ENCODE results near the gene SENP1.
"Not testable (repeated sequence)": the region's sequence is repeated elsewhere in the genome, so short reads cannot be mapped to it uniquely, and the experiment has no call there.

SENP1 gene

DNA sequence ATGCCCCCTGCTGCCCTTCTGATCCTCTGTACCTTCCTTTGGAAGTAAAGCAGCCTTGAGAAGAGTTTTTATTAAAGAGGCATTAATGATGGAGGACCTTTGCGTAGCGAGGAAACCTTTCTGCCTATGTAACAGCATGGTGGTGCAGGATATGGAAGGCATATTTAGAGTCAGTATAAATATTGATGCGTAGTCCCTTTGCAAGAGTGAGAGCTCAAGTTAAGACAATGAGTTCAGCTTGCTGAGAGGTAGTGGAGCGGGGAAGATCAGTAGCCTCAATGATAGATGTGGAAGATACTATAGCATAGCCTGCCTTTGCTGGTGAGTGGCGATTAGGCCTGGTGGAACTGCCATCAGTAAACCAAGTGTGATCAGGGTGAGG, 5.4 kb upstream of the SENP1 start:
- H3K23ac ChIP-seq (ENCODE audit: low read length in 2 of 2); H2AFZ ChIP-seq (ENCODE audit: low read depth, low read length); H2BK12ac ChIP-seq (ENCODE audit: low read length in 2 of 2); H2AK5ac ChIP-seq (ENCODE audit: low read length, severe bottlenecking); H3K4me1 ChIP-seq (ENCODE audit: control insufficient read depth, insufficient read depth, low read depth, low read length); H2BK5ac ChIP-seq (ENCODE audit: low read depth, low read length, poor library complexity, severe bottlenecking); H3K27ac ChIP-seq (ENCODE audit: low read length, poor library complexity, severe bottlenecking); H3K4me2 ChIP-seq (ENCODE audit: low read length, poor library complexity, severe bottlenecking); H4K8ac ChIP-seq (ENCODE audit: low read length); H3K79me1 ChIP-seq (replicated peaks; ENCODE audit: low read length, poor library complexity, severe bottlenecking); H4K91ac ChIP-seq (ENCODE audit: low read length); H3K9me3 ChIP-seq (ENCODE audit: control insufficient read depth, low read length); H3K4ac ChIP-seq (ENCODE audit: low read depth in 1 of 2, low read length in 2 of 2); H3K36me3 ChIP-seq (ENCODE audit: control insufficient read depth in 1 of 2, insufficient read depth in 2 of 2, low read depth in 1 of 2, low read length in 2 of 2); DNase-seq; H3K18ac ChIP-seq (ENCODE audit: low read depth in 1 of 2, low read length in 2 of 2); H2BK15ac ChIP-seq (ENCODE audit: low read depth, poor library complexity, severe bottlenecking); H3K4me3 ChIP-seq (ENCODE audit: insufficient read depth in 1 of 2, low read depth in 1 of 2, low read length in 2 of 2); H3K9ac ChIP-seq (ENCODE audit: low read length); H3K14ac ChIP-seq (ENCODE audit: low read length in 2 of 2); H2BK120ac ChIP-seq (ENCODE audit: low read depth, low read length): not testable (repeated sequence)
- peaks cover 7 to 12% of the 10 kb centered on the region in 2 experiments for H3K27me3 ChIP-seq (ENCODE audit: control insufficient read depth in 1 of 2, insufficient read depth in 1 of 2, low read length in 2 of 2)
- 90% methylated on average over 5 of the region's 5 CpGs for WGBS

DNA sequence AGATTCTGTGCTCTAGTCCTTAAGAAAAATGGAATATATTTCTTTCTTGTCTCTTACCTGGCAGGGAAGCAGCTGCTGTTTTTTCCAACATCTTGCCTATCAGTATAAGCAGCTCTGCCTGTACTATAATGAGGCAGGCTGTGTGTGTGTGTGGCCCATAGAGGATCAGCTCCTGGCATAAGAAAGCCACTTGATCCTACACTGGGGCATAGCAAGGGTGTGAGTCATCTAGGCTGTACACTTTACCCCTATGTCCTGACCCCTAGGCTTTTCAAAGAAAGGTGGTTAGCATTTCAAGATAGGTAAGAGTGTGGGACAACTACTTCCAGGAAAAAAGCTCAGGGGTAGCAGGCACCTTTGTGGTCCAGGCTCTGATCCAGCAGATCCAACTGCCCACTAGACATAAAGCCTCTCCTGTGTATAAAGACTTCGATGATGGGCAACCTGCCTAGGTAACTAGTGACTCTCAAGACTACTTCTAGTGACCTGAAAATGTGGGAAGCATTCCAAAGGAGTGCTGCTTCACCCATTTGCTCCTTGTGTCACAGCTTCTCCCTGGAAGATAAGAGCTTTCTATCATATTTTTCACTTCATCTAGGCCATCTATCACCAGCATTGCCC, 4.9 kb upstream of the SENP1 start:
- Histone ChIP-seq H3K27me3 (ENCODE audit: control insufficient read depth in 1 of 2, insufficient read depth in 1 of 2, low read length in 2 of 2) (peaks cover 7 to 12% of the 10 kb centered on the region in 2 experiments), H3K27ac (ENCODE audit: low read length, poor library complexity, severe bottlenecking) (no peak overlapping the region), H2AK5ac (ENCODE audit: low read length, severe bottlenecking) (no peak overlapping the region), H2BK120ac (ENCODE audit: low read depth, low read length) (no peak overlapping the region), H2BK5ac (ENCODE audit: low read depth, low read length, poor library complexity, severe bottlenecking) (no peak overlapping the region), H3K4me1 (ENCODE audit: control insufficient read depth, insufficient read depth, low read depth, low read length) (peaks cover 2% of the 10 kb centered on the region), H3K4me3 (ENCODE audit: insufficient read depth in 1 of 2, low read depth in 1 of 2, low read length in 2 of 2) (no peak overlapping the region), H3K9me3 (ENCODE audit: control insufficient read depth, low read length) (no peaks in the 10 kb centered on the region), H4K8ac (ENCODE audit: low read length) (no peak overlapping the region), H3K23ac (ENCODE audit: low read length in 2 of 2) (no peak overlapping the region), H3K4ac (ENCODE audit: low read depth in 1 of 2, low read length in 2 of 2) (no peak overlapping the region), H2BK12ac (ENCODE audit: low read length in 2 of 2) (no peak overlapping the region), H2BK15ac (ENCODE audit: low read depth, poor library complexity, severe bottlenecking) (no peak overlapping the region), H3K79me1 (replicated peaks; ENCODE audit: low read length, poor library complexity, severe bottlenecking) (no peaks in the 10 kb centered on the region), H2AFZ (ENCODE audit: low read depth, low read length) (no peak overlapping the region), H3K9ac (ENCODE audit: low read length) (no peak overlapping the region), H4K91ac (ENCODE audit: low read length) (no peak overlapping the region), H3K18ac (ENCODE audit: low read depth in 1 of 2, low read length in 2 of 2) (no peak overlapping the region), H3K36me3 (ENCODE audit: control insufficient read depth in 1 of 2, insufficient read depth in 2 of 2, low read depth in 1 of 2, low read length in 2 of 2) (no peaks in the 10 kb centered on the region), H3K14ac (ENCODE audit: low read length in 2 of 2) (no peak overlapping the region), H3K4me2 (ENCODE audit: low read length, poor library complexity, severe bottlenecking) (no peak overlapping the region)
- 77% methylated on average over 1 of the region's 1 CpG for WGBS
- no peak for DNase-seq

DNA sequence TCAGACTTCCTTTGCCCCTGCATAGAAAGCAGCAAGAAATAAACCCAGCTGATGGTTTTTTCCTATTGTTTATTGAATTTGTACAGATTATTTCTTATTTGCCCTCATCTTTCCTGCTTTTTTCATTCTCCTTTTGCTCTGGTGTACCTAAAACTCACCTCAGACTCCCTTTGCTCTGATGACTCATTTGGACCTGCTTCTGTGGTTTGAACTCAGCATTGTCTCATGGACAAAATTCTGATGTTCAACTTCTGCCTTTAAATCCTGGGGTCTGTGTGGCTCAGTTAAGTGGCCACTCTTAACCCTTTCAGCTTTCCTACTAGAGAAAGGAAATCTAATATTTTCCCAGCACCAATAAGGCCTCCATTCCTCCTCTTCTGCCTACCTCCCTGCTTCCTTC, 3.5 kb upstream of the SENP1 start:
- peaks cover 1 to 11% of the 10 kb centered on the region in 2 experiments for H3K27me3 ChIP-seq (ENCODE audit: control insufficient read depth in 1 of 2, insufficient read depth in 1 of 2, low read length in 2 of 2)
- no peak overlapping the region for H3K9ac ChIP-seq (ENCODE audit: low read length)
- no peak overlapping the region for H4K91ac ChIP-seq (ENCODE audit: low read length)
- H3K23ac ChIP-seq (ENCODE audit: low read length in 2 of 2), result no peak overlapping the region
- no peak overlapping the region for H3K27ac ChIP-seq (ENCODE audit: low read length, poor library complexity, severe bottlenecking)
- peaks cover 3% of the 10 kb centered on the region for H3K4me1 ChIP-seq (ENCODE audit: control insufficient read depth, insufficient read depth, low read depth, low read length)
- no peak overlapping the region for H2BK15ac ChIP-seq (ENCODE audit: low read depth, poor library complexity, severe bottlenecking)
- H2AK5ac ChIP-seq (ENCODE audit: low read length, severe bottlenecking), result no peak overlapping the region
- H4K8ac ChIP-seq (ENCODE audit: low read length), result no peak overlapping the region
- H3K14ac ChIP-seq (ENCODE audit: low read length in 2 of 2), result no peak overlapping the region
- no peak for DNase-seq
- H3K79me1 ChIP-seq (replicated peaks; ENCODE audit: low read length, poor library complexity, severe bottlenecking), result no peaks in the 10 kb centered on the region
- no peak overlapping the region for H3K4me3 ChIP-seq (ENCODE audit: insufficient read depth in 1 of 2, low read depth in 1 of 2, low read length in 2 of 2)
- no peaks in the 10 kb centered on the region for H3K9me3 ChIP-seq (ENCODE audit: control insufficient read depth, low read length)
- H3K36me3 ChIP-seq (ENCODE audit: control insufficient read depth in 1 of 2, insufficient read depth in 2 of 2, low read depth in 1 of 2, low read length in 2 of 2), result no peaks in the 10 kb centered on the region
- H2BK120ac ChIP-seq (ENCODE audit: low read depth, low read length), result no peak overlapping the region
- no peak overlapping the region for H3K18ac ChIP-seq (ENCODE audit: low read depth in 1 of 2, low read length in 2 of 2)
- no peak overlapping the region for H2BK12ac ChIP-seq (ENCODE audit: low read length in 2 of 2)
- H2BK5ac ChIP-seq (ENCODE audit: low read depth, low read length, poor library complexity, severe bottlenecking), result no peak overlapping the region
- H2AFZ ChIP-seq (ENCODE audit: low read depth, low read length), result no peak overlapping the region
- no peak overlapping the region for H3K4ac ChIP-seq (ENCODE audit: low read depth in 1 of 2, low read length in 2 of 2)
- no peak overlapping the region for H3K4me2 ChIP-seq (ENCODE audit: low read length, poor library complexity, severe bottlenecking)

DNA sequence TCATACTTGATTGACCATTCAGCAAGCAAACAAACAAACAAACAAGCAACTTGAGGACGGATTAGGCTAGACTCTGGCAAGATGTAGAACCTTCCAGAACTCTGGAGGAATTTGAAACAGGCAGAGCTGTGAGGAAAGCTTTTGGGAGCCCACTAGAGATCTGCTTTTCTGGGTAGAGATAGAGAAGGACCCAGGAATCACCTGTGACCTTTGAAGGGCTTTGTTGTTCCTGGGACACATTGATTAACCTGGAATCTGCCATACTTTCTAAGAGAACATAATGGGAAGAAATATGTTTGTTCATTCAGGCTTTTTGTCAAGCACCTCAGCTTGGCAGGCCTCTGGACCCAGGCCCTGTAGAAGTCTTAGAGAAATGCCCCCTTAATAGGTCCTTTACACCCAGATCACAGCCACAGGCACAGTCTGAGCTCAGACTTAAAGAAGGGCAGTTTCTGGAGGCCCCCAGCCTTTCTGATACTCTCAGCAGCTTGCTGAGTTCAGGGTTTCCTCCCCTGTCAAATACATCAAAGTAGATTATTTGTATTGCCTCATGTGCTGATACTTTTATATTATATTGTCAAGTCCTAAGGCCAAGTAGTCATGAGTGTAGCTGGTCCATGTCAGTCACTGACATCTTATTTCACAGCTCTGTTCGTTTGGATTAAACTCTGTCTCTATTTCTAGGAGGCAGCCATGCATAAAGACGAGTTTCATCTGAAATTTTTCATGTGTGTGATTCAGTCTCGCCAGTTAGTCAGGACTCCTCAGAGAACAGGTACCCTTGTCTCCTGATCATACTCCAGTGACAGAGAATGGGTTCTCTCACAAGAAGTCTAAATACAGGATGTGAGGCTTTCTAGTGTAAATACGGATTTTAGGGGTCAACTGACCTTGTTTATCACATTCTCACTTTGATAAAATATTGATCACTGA, 1.1 kb upstream of the SENP1 start:
- Histone ChIP-seq H2BK5ac (ENCODE audit: low read depth, low read length, poor library complexity, severe bottlenecking) (no peak overlapping the region), H2AFZ (ENCODE audit: low read depth, low read length) (peak overlapping the region; percentile 1), H3K9ac (ENCODE audit: low read length) (peak overlapping the region; percentile 99), H3K4me3 (ENCODE audit: insufficient read depth in 1 of 2, low read depth in 1 of 2, low read length in 2 of 2) (peak overlapping the region in 1 of 2 experiments; percentile 100), H3K79me1 (replicated peaks; ENCODE audit: low read length, poor library complexity, severe bottlenecking) (no peaks in the 10 kb centered on the region), H2BK120ac (ENCODE audit: low read depth, low read length) (no peak overlapping the region), H3K4me1 (ENCODE audit: control insufficient read depth, insufficient read depth, low read depth, low read length) (peaks cover 4% of the 10 kb centered on the region), H3K27me3 (ENCODE audit: control insufficient read depth in 1 of 2, insufficient read depth in 1 of 2, low read length in 2 of 2) (peaks cover 0 to 4% of the 10 kb centered on the region in 2 experiments), H3K23ac (ENCODE audit: low read length in 2 of 2) (no peak overlapping the region), H3K18ac (ENCODE audit: low read depth in 1 of 2, low read length in 2 of 2) (no peak overlapping the region), H3K9me3 (ENCODE audit: control insufficient read depth, low read length) (no peaks in the 10 kb centered on the region), H3K27ac (ENCODE audit: low read length, poor library complexity, severe bottlenecking) (peak overlapping the region; percentile 97), H3K14ac (ENCODE audit: low read length in 2 of 2) (no peak overlapping the region), H3K36me3 (ENCODE audit: control insufficient read depth in 1 of 2, insufficient read depth in 2 of 2, low read depth in 1 of 2, low read length in 2 of 2) (no peaks in the 10 kb centered on the region), H4K91ac (ENCODE audit: low read length) (no peak overlapping the region), H2BK15ac (ENCODE audit: low read depth, poor library complexity, severe bottlenecking) (no peak overlapping the region), H2BK12ac (ENCODE audit: low read length in 2 of 2) (no peak overlapping the region), H4K8ac (ENCODE audit: low read length) (peak overlapping the region; percentile 86), H2AK5ac (ENCODE audit: low read length, severe bottlenecking) (no peak overlapping the region), H3K4me2 (ENCODE audit: low read length, poor library complexity, severe bottlenecking) (peak overlapping the region; percentile 80), H3K4ac (ENCODE audit: low read depth in 1 of 2, low read length in 2 of 2) (peak overlapping the region in 1 of 2 experiments; percentile 71)
- WGBS, result 77% methylated on average over 5 of the region's 5 CpGs
- DNase-seq, result no peak

Data from mesenchymal stem cell (in vitro differentiated cells and primary cell).